Brain microvascular endothelial cell (primary cell): ENCODE results near the gene TMEM87B.

Experiments used
- DNase-seq: peaks from one replicate; pipeline ENCODE4 v3.0.0-alpha.2; 2020
- H3K27ac ChIP-seq: fragments of 250-450 bp; sonication (Bioruptor Pico); 2 replicates; pipeline ENCODE4 v1.5.1; 2020; ENCODE audit warnings: mild to moderate bottlenecking, moderate library complexity
- H3K27me3 ChIP-seq: fragments of 250-450 bp; sonication (Bioruptor Pico); replicated peaks from 2 replicates; pipeline ENCODE4 v1.5.1; 2020; ENCODE audit warnings: mild to moderate bottlenecking
- H3K36me3 ChIP-seq: fragments of 250-450 bp; sonication (Bioruptor Pico); replicated peaks from 2 replicates; pipeline ENCODE4 v1.5.1; 2020; ENCODE audit warnings: mild to moderate bottlenecking
- H3K4me3 ChIP-seq: 2 replicates; pipeline ENCODE4 v1.5.1; 2011; ENCODE audit warnings: low read depth, mild to moderate bottlenecking, control low read depth, low read length, moderate library complexity
- CTCF ChIP-seq: IDR thresholded peaks from 2 replicates; pipeline ENCODE4 v1.5.1; 2011; ENCODE audit warnings: low read depth, mild to moderate bottlenecking, moderate library complexity, low read length, control low read depth, inconsistent platforms; ENCODE audit errors: missing control alignments
- in situ Hi-C: cut with HindIII; loops from 2 replicates; pipeline ENCODE4 v1.10.0; 2017; ENCODE audit warnings: low sequenced_read_pairs, low pct_ligation_motif_present

Gene TMEM87B

GRCh38 chr2:112021781-112022231, 33.3 kb upstream of the TMEM87B start:
- Histone ChIP-seq H3K27ac (no peak overlapping the region), H3K36me3 (no peaks in the 10 kb centered on the region), H3K27me3 (peaks cover 2% of the 10 kb centered on the region), H3K4me3 (no peak overlapping the region)
- TF ChIP-seq CTCF: no peak
- in situ Hi-C loops: no loop called here
- DNase-seq: no peak

GRCh38 chr2:112023707-112024106, 31.4 kb upstream of the TMEM87B start:
- no peak overlapping the region for H3K4me3 ChIP-seq
- no peaks in the 10 kb centered on the region for H3K36me3 ChIP-seq
- H3K27ac ChIP-seq: no peak overlapping the region
- in situ Hi-C loops: no loop called here
- TF ChIP-seq CTCF: no peak
- DNase-seq: no peak
- H3K27me3 ChIP-seq: no peaks in the 10 kb centered on the region

- in situ Hi-C loops: no loop called here
- no peak for TF ChIP-seq CTCF
- H3K4me3 ChIP-seq: no peak overlapping the region
- no peak overlapping the region for H3K27ac ChIP-seq
- H3K36me3 ChIP-seq: no peaks in the 10 kb centered on the region
- H3K27me3 ChIP-seq: no peaks in the 10 kb centered on the region
- no peak for DNase-seq
Observed at GRCh38 chr2:112024231-112024630, 30.8 kb upstream of the TMEM87B start.

GRCh38 chr2:112024896-112025491, 30.1 kb upstream of the TMEM87B start:
- Histone ChIP-seq H3K27me3 (no peaks in the 10 kb centered on the region), H3K4me3 (no peak overlapping the region), H3K27ac (no peak overlapping the region), H3K36me3 (no peaks in the 10 kb centered on the region)
- no peak for DNase-seq
- in situ Hi-C loops: loop anchor here (25.0 kb wide), 1 partner anchor 138 kb away; the partner anchor contains the start of genes ANAPC1 and MERTK
- no peak for TF ChIP-seq CTCF

GRCh38 chr2:112026509-112026908, 28.6 kb upstream of the TMEM87B start:
- DNase-seq: no peak
- in situ Hi-C loops: loop anchor here (25.0 kb wide), 1 partner anchor 139 kb away; the partner anchor contains the start of genes ANAPC1 and MERTK
- Histone ChIP-seq H3K27ac (no peak overlapping the region), H3K27me3 (no peaks in the 10 kb centered on the region), H3K4me3 (no peak overlapping the region), H3K36me3 (no peaks in the 10 kb centered on the region)
- TF ChIP-seq CTCF: no peak

GRCh38 chr2:112027767-112028166, 27.3 kb upstream of the TMEM87B start:
- no peak for TF ChIP-seq CTCF
- no peak for DNase-seq
- in situ Hi-C loops: loop anchor here (25.0 kb wide), 1 partner anchor 140 kb away; the partner anchor contains the start of genes ANAPC1 and MERTK
- H3K27me3 ChIP-seq: no peaks in the 10 kb centered on the region
- H3K27ac ChIP-seq: no peak overlapping the region
- H3K36me3 ChIP-seq: no peaks in the 10 kb centered on the region
- H3K4me3 ChIP-seq: no peak overlapping the region
